ENCODE measurements around the gene KDM5A.

DNA sequence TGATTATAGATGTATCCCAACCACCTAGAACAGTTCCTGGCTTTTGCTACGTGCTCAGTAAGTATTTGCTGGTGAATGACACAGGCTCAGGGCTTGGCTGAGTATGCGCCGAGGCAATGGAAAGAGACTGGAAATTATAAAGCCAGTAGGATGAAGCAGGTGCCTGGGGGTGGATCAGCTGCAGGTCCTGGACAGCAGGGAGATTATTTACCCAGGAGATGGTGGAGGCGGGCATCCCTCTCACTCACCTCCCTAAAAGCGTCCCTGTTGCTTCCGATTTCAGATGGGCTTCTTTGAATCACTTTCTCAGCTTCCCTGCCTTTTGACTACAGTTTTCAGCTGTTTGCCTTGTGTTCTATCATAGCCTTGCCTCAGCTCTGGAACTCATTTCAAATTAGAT, 132.9 kb downstream of the KDM5A start:
- no peak for TF ChIP-seq CTCF (IDR thresholded peaks at IDR 0.05)
- no peak for TF ChIP-seq POLR2A (IDR thresholded peaks at IDR 0.05)
